ENCODE results near the gene PORCN. TPM values are rescaled to one million over a fixed set of nuclear protein-coding genes. Genes with fewer than 3 reads are reported as not detected.
"Not testable (repeated sequence)": the region's sequence is repeated elsewhere in the genome, so short reads cannot be mapped to it uniquely, and the experiment has no call there.

The PORCN gene
- total and polyA plus RNA-seq, 11 donors: 9.6 to 37.3 (median 17.3) TPM

- ATAC-seq (no peak), DNase-seq (no peak)
- Histone ChIP-seq H3K27me3 (no peaks in the 10 kb centered on the region), H3K27ac (no peak overlapping the region), H3K4me1 (peaks cover 0 to under 1% (median 0%) of the 10 kb centered on the region in 12 donors), H3K9me3 (no peaks in the 10 kb centered on the region), H3K36me3 (peaks cover 0 to 4% (median 0%) of the 10 kb centered on the region in 9 donors), H3K4me3 (no peak overlapping the region)
- intact Hi-C loops (cut with DNase I): loop anchor here in 1 of 10 donors (5.0 kb wide), 1 partner anchor 433 kb away; no protein-coding TSS in a partner anchor
- no peak for TF ChIP-seq POLR2A (IDR thresholded peaks at IDR 0.05)
- TF ChIP-seq, protein P1, sequence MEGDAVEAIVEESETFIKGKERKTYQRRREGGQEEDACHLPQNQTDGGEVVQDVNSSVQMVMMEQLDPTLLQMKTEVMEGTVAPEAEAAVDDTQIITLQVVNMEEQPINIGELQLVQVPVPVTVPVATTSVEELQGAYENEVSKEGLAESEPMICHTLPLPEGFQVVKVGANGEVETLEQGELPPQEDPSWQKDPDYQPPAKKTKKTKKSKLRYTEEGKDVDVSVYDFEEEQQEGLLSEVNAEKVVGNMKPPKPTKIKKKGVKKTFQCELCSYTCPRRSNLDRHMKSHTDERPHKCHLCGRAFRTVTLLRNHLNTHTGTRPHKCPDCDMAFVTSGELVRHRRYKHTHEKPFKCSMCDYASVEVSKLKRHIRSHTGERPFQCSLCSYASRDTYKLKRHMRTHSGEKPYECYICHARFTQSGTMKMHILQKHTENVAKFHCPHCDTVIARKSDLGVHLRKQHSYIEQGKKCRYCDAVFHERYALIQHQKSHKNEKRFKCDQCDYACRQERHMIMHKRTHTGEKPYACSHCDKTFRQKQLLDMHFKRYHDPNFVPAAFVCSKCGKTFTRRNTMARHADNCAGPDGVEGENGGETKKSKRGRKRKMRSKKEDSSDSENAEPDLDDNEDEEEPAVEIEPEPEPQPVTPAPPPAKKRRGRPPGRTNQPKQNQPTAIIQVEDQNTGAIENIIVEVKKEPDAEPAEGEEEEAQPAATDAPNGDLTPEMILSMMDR (IDR thresholded peaks at IDR 0.05): no peak
- 90 to 98% (median 95%) methylated on average over 9 of the region's 9 CpGs for WGBS, 4 donors
These were observed 6.2 kb downstream of the PORCN start for GRCh38 chrX:48514868-48515460.

GRCh38 chrX:48515842-48516241, 7.0 kb downstream of the PORCN start:
- TF ChIP-seq, protein P1 (IDR thresholded peaks at IDR 0.05): no peak
- no peak for TF ChIP-seq POLR2A (IDR thresholded peaks at IDR 0.05)
- Histone ChIP-seq H3K27ac (peak overlapping the region in 9 of 12 donors; percentile 11 to 76 (median 57)), H3K4me1 (no peaks in the 10 kb centered on the region), H3K9me3 (no peaks in the 10 kb centered on the region), H3K27me3 (no peaks in the 10 kb centered on the region), H3K4me3 (no peak overlapping the region), H3K36me3 (peaks cover 0 to 4% (median 0%) of the 10 kb centered on the region in 9 donors)
- WGBS, 4 donors: 52 to 76% (median 55%) methylated on average over 9 to 10 of the region's 10 CpGs
- intact Hi-C loops (cut with DNase I): no loop called here
- no peak for DNase-seq
- peak in 3 of 4 donors; percentile 13 to 46 (median 14) for ATAC-seq

- Histone ChIP-seq H3K4me1 (peaks cover 0 to 1% (median 0%) of the 10 kb centered on the region in 12 donors), H3K9me3 (no peaks in the 10 kb centered on the region), H3K4me3 (no peak overlapping the region), H3K27me3 (no peaks in the 10 kb centered on the region), H3K27ac (peak overlapping the region in 9 of 12 donors; percentile 11 to 76 (median 57)), H3K36me3 (peaks cover 0 to 4% (median 0%) of the 10 kb centered on the region in 9 donors)
- intact Hi-C loops (cut with DNase I): no loop called here
- WGBS, 4 donors: 55 to 62% (median 57%) methylated on average over 10 of the region's 10 CpGs
- peak; percentile 38 to 62 (median 56) for ATAC-seq
- DNase-seq: no peak
- TF ChIP-seq, protein P1 (IDR thresholded peaks at IDR 0.05): no peak
- no peak for TF ChIP-seq POLR2A (IDR thresholded peaks at IDR 0.05)
These were observed 7.5 kb downstream of the PORCN start for GRCh38 chrX:48516285-48516684.

DNA sequence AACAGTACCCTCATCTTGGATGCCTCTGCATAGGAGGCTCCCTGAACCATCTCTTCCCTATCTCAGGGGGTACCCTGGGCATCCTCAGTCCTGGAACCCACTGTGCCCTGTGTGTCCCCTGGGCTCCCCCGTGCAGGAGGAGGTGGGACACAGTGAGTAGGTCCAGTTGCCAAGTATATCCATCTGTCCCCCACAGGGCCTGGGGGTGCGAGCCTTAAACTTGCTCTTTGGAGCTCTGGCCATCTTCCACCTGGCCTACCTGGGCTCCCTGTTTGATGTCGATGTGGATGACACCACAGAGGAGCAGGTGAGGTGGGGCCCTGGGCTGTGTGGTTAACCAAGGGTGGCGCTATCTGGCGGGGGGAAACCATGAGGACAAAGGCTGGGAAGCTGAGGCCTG, 8.2 kb downstream of the PORCN start:
- Histone ChIP-seq H3K4me1 (peaks cover 0 to 3% (median 0%) of the 10 kb centered on the region in 12 donors), H3K36me3 (peaks cover 0 to 4% (median 0%) of the 10 kb centered on the region in 9 donors), H3K27me3 (no peaks in the 10 kb centered on the region), H3K4me3 (no peak overlapping the region), H3K27ac (peak overlapping the region in 6 of 12 donors; percentile 39 to 76 (median 57)), H3K9me3 (no peaks in the 10 kb centered on the region)
- DNase-seq: no peak
- WGBS, 4 donors: 75 to 93% (median 87%) methylated on average over 5 of the region's 5 CpGs
- ATAC-seq: no peak
- intact Hi-C loops (cut with DNase I): no loop called here
- no peak for TF ChIP-seq POLR2A (IDR thresholded peaks at IDR 0.05)
- TF ChIP-seq, protein P1 (IDR thresholded peaks at IDR 0.05): no peak

DNA sequence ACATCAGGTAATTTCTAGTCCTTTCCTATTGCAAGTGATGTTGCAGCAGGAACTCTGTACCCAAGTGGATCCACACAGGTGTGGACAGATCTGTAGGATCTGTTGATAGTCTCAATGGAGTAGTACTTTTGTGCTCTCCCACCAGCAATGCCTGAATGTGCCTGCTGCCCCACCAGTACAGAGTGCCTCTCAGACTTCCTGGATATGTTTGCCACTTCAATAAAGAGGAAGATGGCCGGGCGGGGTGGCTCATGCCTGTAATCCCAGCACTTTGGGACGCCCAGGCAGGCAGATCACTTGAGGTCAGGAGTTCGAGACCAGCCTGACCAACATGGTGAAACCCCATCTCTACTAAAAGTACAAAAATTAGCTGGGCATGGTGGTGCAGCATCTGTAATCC, 10.7 kb downstream of the PORCN start:
- H3K9me3 ChIP-seq; H3K27ac ChIP-seq; ATAC-seq; H3K4me3 ChIP-seq; H3K4me1 ChIP-seq; DNase-seq; H3K36me3 ChIP-seq; intact Hi-C loops (cut with DNase I); H3K27me3 ChIP-seq: not testable (repeated sequence)
- WGBS, 4 donors: 72 to 87% (median 76%) methylated on average over 4 of the region's 4 CpGs
